ENCODE measurements around the gene FKTN.

DNA sequence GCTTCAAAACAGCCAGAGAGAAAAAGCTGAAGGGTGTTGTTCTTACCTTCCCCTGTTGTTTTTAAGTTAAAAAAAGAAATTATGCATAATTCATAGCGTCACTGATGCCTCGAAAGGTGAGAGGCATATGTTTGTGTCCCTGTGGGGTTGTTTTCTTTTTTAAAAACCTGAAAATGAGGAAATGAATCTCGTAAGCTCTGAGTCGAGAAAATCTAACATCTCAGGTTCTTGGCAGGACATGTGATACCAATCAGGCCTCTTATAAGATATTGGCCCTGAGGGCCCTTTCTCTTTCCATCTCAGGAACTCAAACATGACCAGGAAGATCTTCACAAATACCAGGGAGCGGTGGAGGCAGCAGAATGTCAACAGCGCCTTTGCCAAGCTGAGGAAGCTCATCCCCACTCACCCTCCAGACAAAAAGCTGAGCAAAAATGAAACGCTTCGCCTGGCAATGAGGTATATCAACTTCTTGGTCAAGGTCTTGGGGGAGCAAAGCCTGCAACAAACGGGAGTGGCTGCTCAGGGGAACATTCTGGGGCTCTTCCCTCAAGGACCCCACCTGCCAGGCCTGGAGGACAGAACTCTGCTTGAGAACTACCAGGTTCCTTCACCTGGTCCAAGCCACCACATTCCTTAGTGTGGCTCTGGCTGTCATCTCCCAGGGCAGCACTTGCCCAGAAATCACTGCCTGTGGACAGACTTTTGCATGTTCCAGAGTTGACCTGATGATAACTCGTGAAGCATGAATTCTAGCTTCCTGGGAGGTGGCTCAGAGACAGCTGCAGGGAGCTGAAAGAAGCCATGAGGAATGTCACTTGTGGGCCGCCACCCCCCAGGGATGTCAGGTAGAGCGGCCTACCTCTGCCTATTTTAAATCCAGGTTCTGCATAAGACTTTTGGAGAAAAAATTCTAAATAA is 104.5 kb downstream of the FKTN start, which contains the start of gene TAL2:
- TF ChIP-seq, protein P1, sequence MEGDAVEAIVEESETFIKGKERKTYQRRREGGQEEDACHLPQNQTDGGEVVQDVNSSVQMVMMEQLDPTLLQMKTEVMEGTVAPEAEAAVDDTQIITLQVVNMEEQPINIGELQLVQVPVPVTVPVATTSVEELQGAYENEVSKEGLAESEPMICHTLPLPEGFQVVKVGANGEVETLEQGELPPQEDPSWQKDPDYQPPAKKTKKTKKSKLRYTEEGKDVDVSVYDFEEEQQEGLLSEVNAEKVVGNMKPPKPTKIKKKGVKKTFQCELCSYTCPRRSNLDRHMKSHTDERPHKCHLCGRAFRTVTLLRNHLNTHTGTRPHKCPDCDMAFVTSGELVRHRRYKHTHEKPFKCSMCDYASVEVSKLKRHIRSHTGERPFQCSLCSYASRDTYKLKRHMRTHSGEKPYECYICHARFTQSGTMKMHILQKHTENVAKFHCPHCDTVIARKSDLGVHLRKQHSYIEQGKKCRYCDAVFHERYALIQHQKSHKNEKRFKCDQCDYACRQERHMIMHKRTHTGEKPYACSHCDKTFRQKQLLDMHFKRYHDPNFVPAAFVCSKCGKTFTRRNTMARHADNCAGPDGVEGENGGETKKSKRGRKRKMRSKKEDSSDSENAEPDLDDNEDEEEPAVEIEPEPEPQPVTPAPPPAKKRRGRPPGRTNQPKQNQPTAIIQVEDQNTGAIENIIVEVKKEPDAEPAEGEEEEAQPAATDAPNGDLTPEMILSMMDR (IDR thresholded peaks at IDR 0.05; ENCODE audit: low read depth, low read length): no peak
- no peak for TF ChIP-seq POLR2A (IDR thresholded peaks at IDR 0.05; ENCODE audit: extremely low read depth, insufficient read length)
